K562 (cell line): ENCODE data around the gene TK1. TPM values are rescaled to one million over a fixed set of nuclear protein-coding genes. Genes with fewer than 3 reads are reported as not detected.

Experiments used
- BRD4 ChIP-seq: fragments of 200-600 bp; sonication (generic); IDR thresholded peaks from 2 replicates; pipeline ENCODE4 v1.6.1; 2017; ENCODE audit warnings: inconsistent platforms
- CHD1 ChIP-seq: fragments of 200-600 bp; sonication (generic); IDR thresholded peaks from one replicate; pipeline ENCODE4 v1.6.1; 2012; ENCODE audit warnings: mild to moderate bottlenecking, moderate library complexity, low read length, inconsistent platforms
- CHD4 ChIP-seq: fragments of 200-600 bp; sonication (generic); IDR thresholded peaks from 3 replicates; pipeline ENCODE4 v1.6.1; 2012; ENCODE audit warnings: low read depth, mild to moderate bottlenecking, mixed read lengths, low read length, inconsistent platforms; ENCODE audit not compliant: insufficient read depth, insufficient replicate concordance, poor library complexity, severe bottlenecking
- DACH1 ChIP-seq: fragments of 450-650 bp; IDR thresholded peaks from 2 replicates; pipeline ENCODE4 v1.6.1; 2018; ENCODE audit not compliant: partially characterized antibody
- DMBX1 ChIP-seq: fragments of 250-450 bp; sonication (Bioruptor Pico); IDR thresholded peaks from 2 replicates; pipeline ENCODE4 v1.8.0; 2022; ENCODE audit warnings: inconsistent platforms, mild to moderate bottlenecking, moderate library complexity, borderline replicate concordance
- FOS ChIP-seq: IDR thresholded peaks from 3 replicates; pipeline ENCODE4 v1.6.1; 2011; ENCODE audit not compliant: insufficient read length; ENCODE audit errors: extremely low read depth
- GATAD2A ChIP-seq: fragments of 450-650 bp; IDR thresholded peaks from 2 replicates; pipeline ENCODE4 v1.6.1; 2017
- HES1 ChIP-seq: fragments of 450-650 bp; IDR thresholded peaks from 2 replicates; pipeline ENCODE4 v1.6.1; 2016; ENCODE audit warnings: low read depth, mild to moderate bottlenecking, moderate library complexity
- HSF4 ChIP-seq: fragments of 250-450 bp; sonication (Bioruptor Pico); IDR thresholded peaks from 2 replicates; pipeline ENCODE4 v2.1.2; 2022; ENCODE audit warnings: mild to moderate bottlenecking, moderate library complexity, borderline replicate concordance
- JUND ChIP-seq, 2 experiments: IDR thresholded peaks; 2 replicates in 1 of 2; 3 replicates in 1 of 2; pipeline ENCODE4 v1.6.1; 2011; ENCODE audit warnings: borderline replicate concordance in 2 of 2, low read depth in 2 of 2, low read length in 2 of 2, improper control_type of control experiment in 1 of 2, missing biosample characterization in 1 of 2, missing genetic modification characterization in 1 of 2, missing genetic modification reagents in 1 of 2
- MEIS2 ChIP-seq: fragments of 450-650 bp; IDR thresholded peaks from 2 replicates; pipeline ENCODE4 v1.6.1; 2014; ENCODE audit warnings: mild to moderate bottlenecking; ENCODE audit not compliant: partially characterized antibody
- MLLT1 ChIP-seq, 2 experiments: fragments of 450-650 bp; IDR thresholded peaks; 2 replicates each; pipeline ENCODE4 v1.6.1; 2016
- MTA1 ChIP-seq: fragments of 450-650 bp; IDR thresholded peaks from 2 replicates; pipeline ENCODE4 v1.6.1; 2017; ENCODE audit warnings: borderline replicate concordance
- TEAD2 ChIP-seq: fragments of 450-650 bp; IDR thresholded peaks from 2 replicates; pipeline ENCODE4 v1.6.1; 2016; ENCODE audit warnings: missing genetic modification characterization, control low read depth, missing compliant biosample characterization
- ZBTB17 ChIP-seq: fragments of 450-650 bp; formaldehyde crosslinking; IDR thresholded peaks from 2 replicates; pipeline ENCODE4 v1.4.0; 2020; ENCODE audit warnings: mild to moderate bottlenecking
- ZFP1 ChIP-seq: fragments of 450-650 bp; formaldehyde crosslinking; IDR thresholded peaks from 2 replicates; pipeline ENCODE4 v1.4.0; 2020; ENCODE audit warnings: mild to moderate bottlenecking, mixed read lengths
- ZNF143 ChIP-seq: sonication (generic); formaldehyde crosslinking; IDR thresholded peaks from 2 replicates; pipeline ENCODE4 v1.9.0; 2022; ENCODE audit warnings: mild to moderate bottlenecking, missing genetic modification reagents
- ZNF232 ChIP-seq: sonication (generic); formaldehyde crosslinking; IDR thresholded peaks from 2 replicates; pipeline ENCODE4 v1.8.0; 2022; ENCODE audit warnings: mild to moderate bottlenecking, missing genetic modification reagents
- ZNF780A ChIP-seq: fragments of 250-450 bp; sonication (Bioruptor Pico); IDR thresholded peaks from 2 replicates; pipeline ENCODE4 v1.5.0; 2021; ENCODE audit warnings: mild to moderate bottlenecking
- polyA plus RNA-seq, 8 experiments: library from polyadenylated mRNA; depleted of rRNA in 4 of 8; stranded (reverse) in 5 of 8; unstranded in 3 of 8; fragments of >200 nt; fragmentation: Nextera tagmentation in 2 of 8; fragmentation: Illumina TruSeq in 1 of 8; extraction: Ambion mirVana in 2 of 8; extraction: Trizol in 1 of 8; gene quantifications; 2 replicates each; pipeline versions ENCODE4 v1.2.1 to v1.2.3, GENCODE V29; 2011 to 2014; ENCODE audit warnings: inconsistent platforms in 1 of 8, missing spikeins in 1 of 8
- total RNA-seq, 7 experiments: library from RNA; depleted of rRNA in 6 of 7; stranded (reverse); fragments of >200 nt in 6 of 7; fragmentation: Illumina TruSeq in 2 of 7; extraction: Trizol in 2 of 7; gene quantifications; 2 replicates each; pipeline versions ENCODE4 v1.2.1 to v1.2.3, GENCODE V29; 2011 to 2021; ENCODE audit warnings: low replicate concordance in 1 of 7
- TF ChIP-seq, protein P1 (sequence below): fragments of 450-650 bp; formaldehyde crosslinking; IDR thresholded peaks from 2 replicates; pipeline ENCODE4 v1.4.0; 2020; ENCODE audit warnings: mild to moderate bottlenecking, mixed read lengths

Gene TK1
- total and polyA plus RNA-seq, 9 of the 15 experiments (the other 6 are each of a cell fraction or from before 2014, with no cell fraction given): 8.4 to 280 (median 103) TPM

DNA sequence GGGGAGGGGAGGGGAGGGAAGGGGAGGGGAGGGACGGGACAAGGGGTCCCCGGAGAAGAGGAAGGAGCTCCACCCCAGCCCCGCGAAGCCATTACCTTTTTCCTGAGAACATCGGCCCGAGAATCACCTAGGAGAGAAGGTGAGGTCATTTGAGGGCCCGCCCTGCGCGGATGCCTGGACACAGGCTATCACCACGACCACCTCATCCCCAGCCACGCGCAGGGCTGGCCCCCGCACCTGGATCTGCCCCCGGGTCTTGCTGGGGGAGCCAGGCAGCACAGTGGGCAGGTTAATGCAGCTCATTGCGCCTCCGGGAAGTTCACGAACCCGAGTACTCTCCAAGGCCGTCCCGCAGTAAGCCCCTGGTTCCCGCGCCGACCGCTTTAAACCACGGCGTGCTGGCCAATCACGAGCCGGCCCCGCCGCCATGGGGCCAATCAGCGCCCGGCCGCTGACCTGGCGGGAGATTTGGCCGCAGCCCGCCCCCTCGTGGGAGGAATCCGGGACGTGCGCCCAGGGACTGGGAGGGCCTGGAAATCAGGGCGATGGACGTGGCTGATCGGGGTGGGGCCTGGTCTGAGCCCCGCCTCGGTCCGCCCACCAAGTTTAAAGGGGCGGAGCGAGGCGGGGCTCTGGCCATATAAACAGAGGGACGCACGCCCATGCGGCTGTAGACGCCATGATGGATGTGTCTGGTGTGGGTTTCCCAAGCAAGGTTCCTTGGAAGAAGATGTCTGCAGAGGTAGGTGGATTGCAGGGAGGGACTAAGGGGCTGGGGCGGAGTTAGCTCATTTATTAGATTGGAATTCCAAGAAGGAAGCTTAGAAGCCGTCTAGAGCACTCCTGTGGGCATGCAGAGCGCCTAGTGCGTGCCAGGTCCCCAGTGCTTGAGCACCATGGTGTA, at the start of gene TK1, which contains the start of gene AFMID (continued):
- TF ChIP-seq, protein P1, sequence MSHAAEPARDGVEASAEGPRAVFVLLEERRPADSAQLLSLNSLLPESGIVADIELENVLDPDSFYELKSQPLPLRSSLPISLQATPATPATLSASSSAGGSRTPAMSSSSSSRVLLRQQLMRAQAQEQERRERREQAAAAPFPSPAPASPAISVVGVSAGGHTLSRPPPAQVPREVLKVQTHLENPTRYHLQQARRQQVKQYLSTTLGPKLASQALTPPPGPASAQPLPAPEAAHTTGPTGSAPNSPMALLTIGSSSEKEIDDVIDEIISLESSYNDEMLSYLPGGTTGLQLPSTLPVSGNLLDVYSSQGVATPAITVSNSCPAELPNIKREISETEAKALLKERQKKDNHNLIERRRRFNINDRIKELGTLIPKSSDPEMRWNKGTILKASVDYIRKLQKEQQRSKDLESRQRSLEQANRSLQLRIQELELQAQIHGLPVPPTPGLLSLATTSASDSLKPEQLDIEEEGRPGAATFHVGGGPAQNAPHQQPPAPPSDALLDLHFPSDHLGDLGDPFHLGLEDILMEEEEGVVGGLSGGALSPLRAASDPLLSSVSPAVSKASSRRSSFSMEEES (CRISPR knock-in tag): no peak
- TF ChIP-seq DMBX1: no peak
- TF ChIP-seq CHD1: peak; percentile 79
- no peak for TF ChIP-seq CHD4
- no peak for TF ChIP-seq ZNF780A
- no peak for TF ChIP-seq GATAD2A
- TF ChIP-seq JUND (IDR thresholded peaks at IDR 0.05; ENCODE audit: borderline replicate concordance, low read depth, low read length): peak; percentile 37
- TF ChIP-seq JUND (tag; IDR thresholded peaks at IDR 0.05; ENCODE audit: borderline replicate concordance, low read depth, low read length): no peak
- no peak for TF ChIP-seq ZNF143
- peak; percentile 26; the same call in 1 of the 2 replicates for TF ChIP-seq MTA1
- peak; percentile 90 for TF ChIP-seq FOS
- TF ChIP-seq MLLT1 (IDR thresholded peaks at IDR 0.05): peak; percentile 89
- TF ChIP-seq HSF4 (CRISPR knock-in tag): no peak
- TF ChIP-seq BRD4: no peak
- TF ChIP-seq HES1: peak; percentile 48; the same call in 1 of the 2 replicates
- no peak for TF ChIP-seq ZBTB17 (CRISPR knock-in tag)
- peak; percentile 100 for TF ChIP-seq TEAD2 (tag)
- no peak for TF ChIP-seq ZFP1 (CRISPR knock-in tag)
- TF ChIP-seq ZNF232: peak; percentile 71; the same call in 1 of the 2 replicates
- TF ChIP-seq DACH1: no peak
- peak; percentile 76 for TF ChIP-seq MEIS2
